Activated naive CD4-positive, alpha-beta T cell treated with Interleukin-2 at 50 U/mL for 16 hours (primary cell): ENCODE measurements around the gene KLK10.
"Not testable (repeated sequence)": the region's sequence is repeated elsewhere in the genome, so short reads cannot be mapped to it uniquely, and the experiment has no call there.

Experiments used
- DNase-seq: peaks from one replicate; pipeline ENCODE4 v3.0.0-alpha.2; 2020

KLK10 gene

GRCh38 chr19:51000981-51001380 lies 18.5 kb downstream of the KLK10 start:
- DNase-seq = no peak

GRCh38 chr19:51000426-51000825 lies 19.1 kb downstream of the KLK10 start:
- no peak for DNase-seq

GRCh38 chr19:50998686-50999085 lies 20.8 kb downstream of the KLK10 start:
- no peak for DNase-seq

- DNase-seq = no peak
Measured at GRCh38 chr19:50998061-50998460, 21.4 kb downstream of the KLK10 start.

GRCh38 chr19:50994129-50994528 lies 25.4 kb downstream of the KLK10 start:
- DNase-seq = no peak

- DNase-seq = no peak
Measured at GRCh38 chr19:50992666-50993035, 26.9 kb downstream of the KLK10 start.

GRCh38 chr19:50984416-50984815 lies 35.1 kb downstream of the KLK10 start:
- not testable (repeated sequence) for DNase-seq

- no peak for DNase-seq
Measured at GRCh38 chr19:50983625-50984292, 35.8 kb downstream of the KLK10 start, which contains the start of gene KLK7. KLK7 (minus strand) TSS chr19:50983917; CDS start chr19:50982399, 1,518 bp downstream.

GRCh38 chr19:50982186-50982585 lies 37.3 kb downstream of the KLK10 start:
- no peak for DNase-seq

- DNase-seq = no peak
Measured at GRCh38 chr19:50981587-50982146, 37.8 kb downstream of the KLK10 start.

- DNase-seq = no peak
Measured at GRCh38 chr19:50980208-50980607, 39.3 kb downstream of the KLK10 start.

GRCh38 chr19:50979758-50980157 lies 39.8 kb downstream of the KLK10 start:
- DNase-seq = no peak

- DNase-seq = no peak
Measured at GRCh38 chr19:50978772-50979390, 40.6 kb downstream of the KLK10 start.

GRCh38 chr19:50977626-50978025 lies 41.9 kb downstream of the KLK10 start:
- no peak for DNase-seq

- no peak for DNase-seq
Measured at GRCh38 chr19:50975766-50976165, 43.7 kb downstream of the KLK10 start.

GRCh38 chr19:50974702-50975556 lies 44.6 kb downstream of the KLK10 start:
- DNase-seq = no peak

- DNase-seq = no peak
Measured at GRCh38 chr19:50972795-50973376, 46.6 kb downstream of the KLK10 start.

GRCh38 chr19:50969810-50970209 lies 49.7 kb downstream of the KLK10 start:
- not testable (repeated sequence) for DNase-seq

- DNase-seq = no peak
Measured at GRCh38 chr19:50969413-50969760, 50.1 kb downstream of the KLK10 start, which contains the start of gene KLK6. KLK6 (minus strand) TSS chr19:50969591; CDS start chr19:50968104, 1,487 bp downstream.

- DNase-seq = no peak
Measured at GRCh38 chr19:50968716-50969412, 50.6 kb downstream of the KLK10 start.

- no peak for DNase-seq
Measured at GRCh38 chr19:50967929-50968715, 51.4 kb downstream of the KLK10 start.

GRCh38 chr19:50964266-50964665 lies 55.2 kb downstream of the KLK10 start:
- no peak for DNase-seq
